Measurements from ENCODE around the gene ATP2B1.

The ATP2B1 gene

GRCh38 chr12:89691659-89692058, 17.0 kb downstream of the ATP2B1 start:
- H3K9me3 Mint-ChIP-seq: no peaks in the 10 kb centered on the region

GRCh38 chr12:89690925-89691324, 17.7 kb downstream of the ATP2B1 start:
- H3K27me3 Mint-ChIP-seq (ENCODE audit: low read depth): no peaks in the 10 kb centered on the region
- H3K9me3 Mint-ChIP-seq: peaks cover 3% of the 10 kb centered on the region
- no peak for TF ChIP-seq CTCF (IDR thresholded peaks at IDR 0.05; ENCODE audit: unreplicated experiment in 3 of 3)
- peaks cover 5% of the 10 kb centered on the region for H3K36me3 Mint-ChIP-seq (ENCODE audit: low read depth)
- peaks cover 73% of the 10 kb centered on the region for H3K4me1 Mint-ChIP-seq
- H3K4me3 Mint-ChIP-seq: peak overlapping the region in 1 of 3 experiments; percentile 76
- H3K27ac Mint-ChIP-seq: peak overlapping the region; percentile 45 to 87 (median 75)

More at GRCh38 chr12:89691659-89692058, 17.0 kb downstream of the ATP2B1 start:
- TF ChIP-seq CTCF (IDR thresholded peaks at IDR 0.05; ENCODE audit: unreplicated experiment in 3 of 3): no peak
- H3K27me3 Mint-ChIP-seq (ENCODE audit: low read depth): no peaks in the 10 kb centered on the region
- H3K4me3 Mint-ChIP-seq: no peak overlapping the region
- H3K36me3 Mint-ChIP-seq (ENCODE audit: low read depth): no peaks in the 10 kb centered on the region
- peaks cover 74% of the 10 kb centered on the region for H3K4me1 Mint-ChIP-seq
- H3K27ac Mint-ChIP-seq: peak overlapping the region in 2 of 3 experiments; percentile 49 to 87

GRCh38 chr12:89689306-89689705, 19.3 kb downstream of the ATP2B1 start:
- Mint-ChIP-seq H3K27me3 (ENCODE audit: low read depth) (no peaks in the 10 kb centered on the region), H3K9me3 (peaks cover 6% of the 10 kb centered on the region), H3K4me1 (peaks cover 66% of the 10 kb centered on the region), H3K4me3 (no peak overlapping the region), H3K27ac (no peak overlapping the region), H3K36me3 (ENCODE audit: low read depth) (peaks cover 17% of the 10 kb centered on the region)
- TF ChIP-seq CTCF (IDR thresholded peaks at IDR 0.05; ENCODE audit: unreplicated experiment in 3 of 3): no peak

- Mint-ChIP-seq H3K4me1 (peaks cover 39% of the 10 kb centered on the region), H3K27me3 (ENCODE audit: low read depth) (no peaks in the 10 kb centered on the region), H3K4me3 (no peak overlapping the region), H3K27ac (peak overlapping the region in 1 of 3 experiments; percentile 37), H3K36me3 (ENCODE audit: low read depth) (peaks cover 45% of the 10 kb centered on the region), H3K9me3 (peaks cover 30% of the 10 kb centered on the region)
- no peak for TF ChIP-seq CTCF (IDR thresholded peaks at IDR 0.05; ENCODE audit: unreplicated experiment in 3 of 3)
Measured at GRCh38 chr12:89686311-89686710, 22.3 kb downstream of the ATP2B1 start.

GRCh38 chr12:89685363-89685972, 23.2 kb downstream of the ATP2B1 start:
- no peak for TF ChIP-seq CTCF (IDR thresholded peaks at IDR 0.05; ENCODE audit: unreplicated experiment in 3 of 3)
- Mint-ChIP-seq H3K4me3 (no peak overlapping the region), H3K36me3 (ENCODE audit: low read depth) (peaks cover 53% of the 10 kb centered on the region), H3K27ac (no peak overlapping the region), H3K4me1 (peaks cover 32% of the 10 kb centered on the region), H3K27me3 (ENCODE audit: low read depth) (no peaks in the 10 kb centered on the region), H3K9me3 (peaks cover 37% of the 10 kb centered on the region)

GRCh38 chr12:89684136-89684535, 24.5 kb downstream of the ATP2B1 start:
- no peak for TF ChIP-seq CTCF (IDR thresholded peaks at IDR 0.05; ENCODE audit: unreplicated experiment in 3 of 3)
- Mint-ChIP-seq H3K27ac (no peak overlapping the region), H3K4me1 (peaks cover 20% of the 10 kb centered on the region)

More at GRCh38 chr12:89684136-89684535, 24.5 kb downstream of the ATP2B1 start:
- Mint-ChIP-seq H3K4me3 (no peak overlapping the region), H3K36me3 (ENCODE audit: low read depth) (peaks cover 66% of the 10 kb centered on the region), H3K9me3 (peaks cover 50% of the 10 kb centered on the region), H3K27me3 (ENCODE audit: low read depth) (no peaks in the 10 kb centered on the region)
